ENCODE results near the gene THRB. TPM values are rescaled to one million over a fixed set of nuclear protein-coding genes. Genes with fewer than 3 reads are reported as not detected.

Gene THRB
- polyA plus RNA-seq, 2 of the 4 experiments (the other 2 are of a cell fraction): 2.0 to 2.3 TPM

DNA sequence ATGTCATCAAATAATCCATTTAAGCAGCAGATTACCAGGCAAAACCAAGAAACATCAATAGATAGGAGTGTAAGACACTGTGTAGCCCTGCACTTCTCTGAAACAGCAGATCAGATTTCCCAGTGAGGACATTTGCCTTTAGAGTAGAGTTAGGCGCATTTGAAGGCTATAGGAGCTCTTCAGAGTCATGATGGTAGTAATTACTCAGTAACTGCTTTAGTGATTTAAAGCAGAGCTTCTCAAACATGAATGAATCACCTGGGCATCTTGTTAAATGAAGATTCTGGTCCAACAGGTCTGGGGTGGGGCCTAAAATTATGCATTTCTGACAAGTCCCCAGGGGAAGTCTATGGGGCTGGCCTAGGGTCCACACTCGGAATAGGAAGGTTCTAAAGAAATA is 36.9 kb downstream of the THRB start:
- no peak for FAIRE-seq
- ATAC-seq: no peak
- Histone ChIP-seq H3K4me1 (peaks cover 6% of the 10 kb centered on the region; the same call in 2 of the 3 replicates), H3K9me3 (no peaks in the 10 kb centered on the region), H3K4me2 (no peak overlapping the region), H3K4me3 (no peak overlapping the region), H3K27ac (no peak overlapping the region)
- WGBS (ENCODE audit: missing lambda C conversion rate): 65% methylated on average over 2 of the region's 2 CpGs
- ChIA-PET CTCF (interaction anchor here (1.5 kb wide), 1 partner anchor 193 kb away, joined by 3 read pairs; no protein-coding TSS in a partner anchor), POLR2A (no interaction called here)
- DNase-seq (ENCODE audit: low read depth in 1 of 2, low spot score in 1 of 2): no peak
- TF ChIP-seq, protein P1, sequence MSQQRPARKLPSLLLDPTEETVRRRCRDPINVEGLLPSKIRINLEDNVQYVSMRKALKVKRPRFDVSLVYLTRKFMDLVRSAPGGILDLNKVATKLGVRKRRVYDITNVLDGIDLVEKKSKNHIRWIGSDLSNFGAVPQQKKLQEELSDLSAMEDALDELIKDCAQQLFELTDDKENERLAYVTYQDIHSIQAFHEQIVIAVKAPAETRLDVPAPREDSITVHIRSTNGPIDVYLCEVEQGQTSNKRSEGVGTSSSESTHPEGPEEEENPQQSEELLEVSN (IDR thresholded peaks at IDR 0.05; ENCODE audit: borderline replicate concordance, low read depth): no peak
- TF ChIP-seq, protein P2, sequence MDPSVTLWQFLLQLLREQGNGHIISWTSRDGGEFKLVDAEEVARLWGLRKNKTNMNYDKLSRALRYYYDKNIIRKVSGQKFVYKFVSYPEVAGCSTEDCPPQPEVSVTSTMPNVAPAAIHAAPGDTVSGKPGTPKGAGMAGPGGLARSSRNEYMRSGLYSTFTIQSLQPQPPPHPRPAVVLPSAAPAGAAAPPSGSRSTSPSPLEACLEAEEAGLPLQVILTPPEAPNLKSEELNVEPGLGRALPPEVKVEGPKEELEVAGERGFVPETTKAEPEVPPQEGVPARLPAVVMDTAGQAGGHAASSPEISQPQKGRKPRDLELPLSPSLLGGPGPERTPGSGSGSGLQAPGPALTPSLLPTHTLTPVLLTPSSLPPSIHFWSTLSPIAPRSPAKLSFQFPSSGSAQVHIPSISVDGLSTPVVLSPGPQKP (IDR thresholded peaks at IDR 0.05; ENCODE audit: low read depth, low read length): no peak
- TF ChIP-seq CBX8 (IDR thresholded peaks at IDR 0.05) (no peak), ZFP36 (IDR thresholded peaks at IDR 0.05; ENCODE audit: borderline replicate concordance, partially characterized antibody) (no peak)

DNA sequence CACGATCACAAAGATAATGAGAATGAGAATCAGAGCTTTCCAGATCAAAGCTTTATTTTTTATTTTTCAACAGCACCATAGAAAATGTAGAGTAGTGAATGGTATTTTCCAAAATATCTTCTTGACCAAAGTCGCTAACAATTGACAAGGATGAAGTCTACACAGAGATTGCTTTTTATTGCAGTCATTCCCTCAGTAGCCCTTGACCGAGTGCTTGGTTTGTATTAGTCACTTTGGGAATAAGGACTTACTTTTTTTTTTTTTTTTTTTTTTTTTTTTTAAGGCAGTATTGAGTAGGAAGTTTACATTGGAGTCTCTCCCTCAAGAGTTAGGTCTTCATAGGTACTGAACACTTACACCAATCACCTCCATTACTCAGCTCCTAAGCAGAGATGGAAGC is 39.8 kb downstream of the THRB start:
- FAIRE-seq: peak; percentile 51
- POLR2A ChIA-PET: no interaction called here
- Histone ChIP-seq H3K27ac (no peak overlapping the region), H3K4me3 (no peak overlapping the region), H3K9me3 (no peaks in the 10 kb centered on the region), H3K4me1 (peaks cover 29% of the 10 kb centered on the region), H3K4me2 (no peak overlapping the region)
- 49% methylated on average over 3 of the region's 3 CpGs for WGBS (ENCODE audit: missing lambda C conversion rate)
- CTCF ChIA-PET: interaction anchor here (1.0 kb wide), 1 partner anchor 9 kb away, joined by 3 read pairs; no protein-coding TSS in a partner anchor
- no peak for DNase-seq (ENCODE audit: low read depth in 1 of 2, low spot score in 1 of 2)
- TF ChIP-seq EP300 (IDR thresholded peaks at IDR 0.05) (no peak), RNF2 (IDR thresholded peaks at IDR 0.05; ENCODE audit: borderline replicate concordance, low read depth) (no peak), EHMT2 (IDR thresholded peaks at IDR 0.05; ENCODE audit: low read depth) (no peak), PHF8 (IDR thresholded peaks at IDR 0.05; ENCODE audit: borderline replicate concordance, low read depth) (no peak), CBX2 (IDR thresholded peaks at IDR 0.05; ENCODE audit: borderline replicate concordance, low read depth) (no peak), SMC3 (IDR thresholded peaks at IDR 0.05) (no peak), HEYL (CRISPR knock-in tag; IDR thresholded peaks at IDR 0.05) (no peak), FOSB (CRISPR knock-in tag; IDR thresholded peaks at IDR 0.05) (no peak), TP53 (CRISPR knock-in tag; IDR thresholded peaks at IDR 0.05) (no peak)
- TF ChIP-seq, protein P1 (IDR thresholded peaks at IDR 0.05; ENCODE audit: borderline replicate concordance, low read depth): no peak
- TF ChIP-seq, protein P3, sequence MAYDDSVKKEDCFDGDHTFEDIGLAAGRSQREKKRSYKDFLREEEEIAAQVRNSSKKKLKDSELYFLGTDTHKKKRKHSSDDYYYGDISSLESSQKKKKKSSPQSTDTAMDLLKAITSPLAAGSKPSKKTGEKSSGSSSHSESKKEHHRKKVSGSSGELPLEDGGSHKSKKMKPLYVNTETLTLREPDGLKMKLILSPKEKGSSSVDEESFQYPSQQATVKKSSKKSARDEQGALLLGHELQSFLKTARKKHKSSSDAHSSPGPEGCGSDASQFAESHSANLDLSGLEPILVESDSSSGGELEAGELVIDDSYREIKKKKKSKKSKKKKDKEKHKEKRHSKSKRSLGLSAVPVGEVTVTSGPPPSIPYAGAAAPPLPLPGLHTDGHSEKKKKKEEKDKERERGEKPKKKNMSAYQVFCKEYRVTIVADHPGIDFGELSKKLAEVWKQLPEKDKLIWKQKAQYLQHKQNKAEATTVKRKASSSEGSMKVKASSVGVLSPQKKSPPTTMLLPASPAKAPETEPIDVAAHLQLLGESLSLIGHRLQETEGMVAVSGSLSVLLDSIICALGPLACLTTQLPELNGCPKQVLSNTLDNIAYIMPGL (CRISPR knock-in tag; IDR thresholded peaks at IDR 0.05; ENCODE audit: borderline replicate concordance): no peak
- ATAC-seq: no peak

DNA sequence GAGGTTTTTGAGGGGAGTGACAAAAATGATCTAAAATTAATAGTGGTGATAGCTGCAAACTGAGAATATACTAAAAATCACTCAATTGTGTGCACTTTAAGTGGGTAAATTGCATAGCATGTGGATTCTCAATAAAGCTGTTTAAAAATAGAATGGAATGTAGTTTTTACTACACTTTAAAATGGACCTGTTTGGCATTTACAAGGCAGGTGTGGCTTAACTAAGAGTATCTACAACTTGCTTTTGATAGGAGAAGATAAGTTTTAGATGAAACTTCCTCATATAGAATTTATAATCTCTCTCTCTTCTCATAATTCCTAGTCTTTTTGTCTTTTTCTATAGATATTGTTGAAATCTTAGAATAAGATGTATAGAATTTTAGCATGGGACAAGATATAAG is 40.3 kb downstream of the THRB start:
- no peak for FAIRE-seq
- no peak overlapping the region for H3K4me2 ChIP-seq
- no peak for ATAC-seq
- H3K27ac ChIP-seq: no peak overlapping the region
- H3K9me3 ChIP-seq: no peaks in the 10 kb centered on the region
- CTCF ChIA-PET: interaction anchor here (1.0 kb wide), 1 partner anchor 8 kb away, joined by 3 read pairs; no protein-coding TSS in a partner anchor
- H3K4me1 ChIP-seq: peaks cover 33% of the 10 kb centered on the region
- H3K4me3 ChIP-seq: no peak overlapping the region
- no peak for DNase-seq (ENCODE audit: low read depth in 1 of 2, low spot score in 1 of 2)
- POLR2A ChIA-PET: no interaction called here
- no peak for TF ChIP-seq HOXA7 (CRISPR knock-in tag; IDR thresholded peaks at IDR 0.05)
- TF ChIP-seq RAD21 (conservative IDR thresholded peaks at IDR 0.05 in 1 of 2, IDR thresholded peaks at IDR 0.05 in 1 of 2): no peak
- TF ChIP-seq, protein P4, sequence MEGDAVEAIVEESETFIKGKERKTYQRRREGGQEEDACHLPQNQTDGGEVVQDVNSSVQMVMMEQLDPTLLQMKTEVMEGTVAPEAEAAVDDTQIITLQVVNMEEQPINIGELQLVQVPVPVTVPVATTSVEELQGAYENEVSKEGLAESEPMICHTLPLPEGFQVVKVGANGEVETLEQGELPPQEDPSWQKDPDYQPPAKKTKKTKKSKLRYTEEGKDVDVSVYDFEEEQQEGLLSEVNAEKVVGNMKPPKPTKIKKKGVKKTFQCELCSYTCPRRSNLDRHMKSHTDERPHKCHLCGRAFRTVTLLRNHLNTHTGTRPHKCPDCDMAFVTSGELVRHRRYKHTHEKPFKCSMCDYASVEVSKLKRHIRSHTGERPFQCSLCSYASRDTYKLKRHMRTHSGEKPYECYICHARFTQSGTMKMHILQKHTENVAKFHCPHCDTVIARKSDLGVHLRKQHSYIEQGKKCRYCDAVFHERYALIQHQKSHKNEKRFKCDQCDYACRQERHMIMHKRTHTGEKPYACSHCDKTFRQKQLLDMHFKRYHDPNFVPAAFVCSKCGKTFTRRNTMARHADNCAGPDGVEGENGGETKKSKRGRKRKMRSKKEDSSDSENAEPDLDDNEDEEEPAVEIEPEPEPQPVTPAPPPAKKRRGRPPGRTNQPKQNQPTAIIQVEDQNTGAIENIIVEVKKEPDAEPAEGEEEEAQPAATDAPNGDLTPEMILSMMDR (IDR thresholded peaks at IDR 0.05): no peak
- no peak for TF ChIP-seq PHF8 (IDR thresholded peaks at IDR 0.05; ENCODE audit: borderline replicate concordance, low read depth)
- no peak for TF ChIP-seq FOXS1 (CRISPR knock-in tag; IDR thresholded peaks at IDR 0.05)
- no peak for TF ChIP-seq CEBPB (IDR thresholded peaks at IDR 0.05)
- no peak for TF ChIP-seq POLR2A (IDR thresholded peaks at IDR 0.05; ENCODE audit: low read length)
- no peak for TF ChIP-seq POLR2AphosphoS2 (conservative IDR thresholded peaks at IDR 0.05; ENCODE audit: low read length)
- TF ChIP-seq HOXB13 (CRISPR knock-in tag; IDR thresholded peaks at IDR 0.05; ENCODE audit: low read depth): no peak
- TF ChIP-seq CHD2 (IDR thresholded peaks at IDR 0.05; ENCODE audit: low read length, partially characterized antibody): no peak
- TF ChIP-seq RARB (CRISPR knock-in tag; IDR thresholded peaks at IDR 0.05): no peak
- no peak for TF ChIP-seq EHMT2 (IDR thresholded peaks at IDR 0.05; ENCODE audit: low read depth)
- no peak for TF ChIP-seq BHLHE40 (IDR thresholded peaks at IDR 0.05; ENCODE audit: low read depth, low read length)
- TF ChIP-seq, protein P5, sequence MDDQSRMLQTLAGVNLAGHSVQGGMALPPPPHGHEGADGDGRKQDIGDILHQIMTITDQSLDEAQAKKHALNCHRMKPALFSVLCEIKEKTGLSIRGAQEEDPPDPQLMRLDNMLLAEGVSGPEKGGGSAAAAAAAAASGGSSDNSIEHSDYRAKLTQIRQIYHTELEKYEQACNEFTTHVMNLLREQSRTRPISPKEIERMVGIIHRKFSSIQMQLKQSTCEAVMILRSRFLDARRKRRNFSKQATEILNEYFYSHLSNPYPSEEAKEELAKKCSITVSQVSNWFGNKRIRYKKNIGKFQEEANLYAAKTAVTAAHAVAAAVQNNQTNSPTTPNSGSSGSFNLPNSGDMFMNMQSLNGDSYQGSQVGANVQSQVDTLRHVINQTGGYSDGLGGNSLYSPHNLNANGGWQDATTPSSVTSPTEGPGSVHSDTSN (IDR thresholded peaks at IDR 0.05): no peak
- TF ChIP-seq, protein P6, sequence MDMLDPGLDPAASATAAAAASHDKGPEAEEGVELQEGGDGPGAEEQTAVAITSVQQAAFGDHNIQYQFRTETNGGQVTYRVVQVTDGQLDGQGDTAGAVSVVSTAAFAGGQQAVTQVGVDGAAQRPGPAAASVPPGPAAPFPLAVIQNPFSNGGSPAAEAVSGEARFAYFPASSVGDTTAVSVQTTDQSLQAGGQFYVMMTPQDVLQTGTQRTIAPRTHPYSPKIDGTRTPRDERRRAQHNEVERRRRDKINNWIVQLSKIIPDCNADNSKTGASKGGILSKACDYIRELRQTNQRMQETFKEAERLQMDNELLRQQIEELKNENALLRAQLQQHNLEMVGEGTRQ (IDR thresholded peaks at IDR 0.05): no peak
